C4-2B (cell line): ENCODE measurements around the gene TENT5A.

Experiments used
- H3K27ac ChIP-seq: fragments of 450-650 bp; 2 replicates; pipeline ENCODE4 v1.5.1; 2017
- CTCF ChIP-seq: fragments of 450-650 bp; conservative IDR thresholded peaks from 2 replicates; pipeline ENCODE4 v1.5.1; 2017; ENCODE audit warnings: mild to moderate bottlenecking
- ZFX ChIP-seq: fragments of 450-650 bp; IDR thresholded peaks from 2 replicates; pipeline ENCODE4 v1.6.1; 2017

TENT5A gene

GRCh38 chr6:81739230-81740195 is 13.0 kb downstream of the TENT5A start:
- no peak overlapping the region for H3K27ac ChIP-seq
- TF ChIP-seq ZFX = no peak
- no peak for TF ChIP-seq CTCF

- no peak overlapping the region for H3K27ac ChIP-seq
- TF ChIP-seq CTCF = no peak
- TF ChIP-seq ZFX = no peak
Measured at GRCh38 chr6:81736428-81736827, 16.1 kb downstream of the TENT5A start.

- TF ChIP-seq ZFX = no peak
- no peak for TF ChIP-seq CTCF
- H3K27ac ChIP-seq = no peak overlapping the region
Measured at GRCh38 chr6:81735756-81736380, 16.6 kb downstream of the TENT5A start.

GRCh38 chr6:81734500-81735150 is 17.9 kb downstream of the TENT5A start:
- no peak overlapping the region for H3K27ac ChIP-seq
- TF ChIP-seq CTCF (no peak), ZFX (no peak)

GRCh38 chr6:81734081-81734480 is 18.4 kb downstream of the TENT5A start:
- TF ChIP-seq ZFX (no peak), CTCF (peak; percentile 11)
- no peak overlapping the region for H3K27ac ChIP-seq

- H3K27ac ChIP-seq = no peak overlapping the region
- TF ChIP-seq CTCF (no peak), ZFX (no peak)
Measured at GRCh38 chr6:81731814-81732213, 20.7 kb downstream of the TENT5A start.
